GM18861 (cell line): Measurements from ENCODE around the gene CAMK1.
"Not testable (repeated sequence)": the region's sequence is repeated elsewhere in the genome, so short reads cannot be mapped to it uniquely, and the experiment has no call there.

Source experiments
- ATAC-seq: cut with Tn5 transposase; IDR thresholded peaks from one replicate; pipeline ENCODE4 v1.9.1; 2021; ENCODE audit not compliant: unreplicated experiment

CAMK1 gene

GRCh38 chr3:9776896-9777693 is 7.3 kb upstream of the CAMK1 start:
- no peak for ATAC-seq

- ATAC-seq = not testable (repeated sequence)
These were observed 1.3 kb upstream of the CAMK1 start for GRCh38 chr3:9771007-9771406.

- no peak for ATAC-seq
These were observed 597 bp upstream of the CAMK1 start for GRCh38 chr3:9770276-9770812.

DNA sequence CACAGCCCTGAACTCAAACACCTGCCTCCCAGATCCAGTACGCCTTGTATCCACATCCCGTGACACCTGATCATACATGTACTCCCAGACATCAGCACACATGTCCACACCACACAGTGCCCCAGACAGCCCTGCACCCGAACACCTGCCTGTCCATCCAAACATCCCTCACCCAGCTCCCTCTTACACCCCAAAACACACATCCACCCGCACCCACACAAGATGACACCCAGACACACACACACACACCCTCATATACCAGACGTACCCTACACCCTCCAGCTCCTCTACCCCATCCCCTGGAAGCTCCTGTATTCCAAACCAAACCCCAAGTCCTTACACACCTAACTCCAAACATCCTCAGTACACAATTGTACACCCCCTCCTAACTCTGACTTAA is 735 bp downstream of the CAMK1 start:
- no peak for ATAC-seq

DNA sequence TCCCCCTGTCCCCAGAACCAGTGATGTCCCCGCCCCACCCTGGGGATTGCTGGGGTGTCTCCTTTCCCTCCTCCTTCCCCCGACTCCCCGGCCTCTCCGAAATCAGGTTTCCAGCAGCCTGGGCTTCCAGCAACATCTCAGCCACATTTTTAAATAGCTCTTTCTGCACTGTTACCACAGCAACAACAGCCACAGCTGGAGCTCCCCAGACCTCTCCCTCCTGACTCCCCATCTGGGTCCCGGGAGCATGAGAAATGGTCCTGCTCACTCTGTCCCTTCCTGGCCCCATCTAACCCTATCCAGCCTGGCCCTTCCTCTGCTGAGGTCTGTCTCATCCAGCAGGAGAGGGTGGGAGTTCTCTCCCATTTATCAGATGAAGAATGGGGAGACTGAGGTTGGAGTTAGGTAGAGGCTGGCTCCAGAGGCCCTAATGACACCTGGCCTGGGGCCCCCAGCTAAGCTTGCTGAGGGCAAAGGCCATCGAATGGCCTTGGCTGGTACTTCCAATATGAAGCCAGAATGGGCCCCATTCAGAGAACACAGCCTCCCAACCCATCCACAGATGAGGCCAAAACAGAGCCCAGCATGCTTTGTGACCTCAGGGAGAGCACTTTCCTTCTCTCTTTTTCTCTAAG is 1.5 kb downstream of the CAMK1 start:
- ATAC-seq = no peak

- ATAC-seq = no peak
These were observed 2.3 kb downstream of the CAMK1 start for GRCh38 chr3:9767418-9767817.

DNA sequence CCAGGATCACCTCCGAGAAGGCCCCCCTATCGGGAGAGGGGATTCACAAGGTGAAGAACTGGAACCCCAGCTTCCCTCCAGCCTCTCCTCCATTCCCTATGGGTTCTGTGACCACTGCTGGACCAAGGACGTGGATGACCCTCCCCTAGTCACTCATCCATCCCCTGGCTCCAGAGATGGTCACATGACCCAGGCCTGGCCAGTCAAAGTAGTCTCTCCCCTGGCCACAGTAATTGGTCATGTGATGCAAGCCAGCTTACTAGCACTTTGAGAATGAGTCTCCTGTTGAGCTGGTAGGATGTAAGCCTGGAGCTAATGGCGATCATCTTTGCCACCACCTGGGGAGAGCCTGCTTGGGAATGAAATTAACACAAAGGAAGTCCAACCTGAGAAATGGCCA is 3.9 kb downstream of the CAMK1 start:
- ATAC-seq = no peak

GRCh38 chr3:9762871-9763270 is 6.9 kb downstream of the CAMK1 start:
- ATAC-seq = no peak

DNA sequence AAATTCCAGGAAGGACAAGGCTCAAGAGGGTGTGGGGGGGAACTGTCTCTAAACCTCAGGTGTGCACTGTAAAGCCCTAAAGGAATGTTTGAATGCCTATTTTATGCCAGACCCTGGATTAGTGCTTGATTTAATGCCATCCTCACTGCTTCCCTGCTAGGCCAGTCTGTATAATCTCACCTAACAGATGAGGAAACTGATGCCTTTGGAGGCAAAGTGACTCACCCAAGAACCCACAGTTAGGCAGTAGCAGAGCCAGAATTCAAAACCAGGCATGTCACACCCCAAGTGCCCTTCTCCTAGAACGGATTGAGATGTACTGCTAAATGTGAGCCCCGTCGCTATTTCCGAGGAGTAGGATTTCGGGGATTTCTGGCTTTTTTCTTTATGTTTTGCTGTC is 7.8 kb downstream of the CAMK1 start:
- no peak for ATAC-seq

DNA sequence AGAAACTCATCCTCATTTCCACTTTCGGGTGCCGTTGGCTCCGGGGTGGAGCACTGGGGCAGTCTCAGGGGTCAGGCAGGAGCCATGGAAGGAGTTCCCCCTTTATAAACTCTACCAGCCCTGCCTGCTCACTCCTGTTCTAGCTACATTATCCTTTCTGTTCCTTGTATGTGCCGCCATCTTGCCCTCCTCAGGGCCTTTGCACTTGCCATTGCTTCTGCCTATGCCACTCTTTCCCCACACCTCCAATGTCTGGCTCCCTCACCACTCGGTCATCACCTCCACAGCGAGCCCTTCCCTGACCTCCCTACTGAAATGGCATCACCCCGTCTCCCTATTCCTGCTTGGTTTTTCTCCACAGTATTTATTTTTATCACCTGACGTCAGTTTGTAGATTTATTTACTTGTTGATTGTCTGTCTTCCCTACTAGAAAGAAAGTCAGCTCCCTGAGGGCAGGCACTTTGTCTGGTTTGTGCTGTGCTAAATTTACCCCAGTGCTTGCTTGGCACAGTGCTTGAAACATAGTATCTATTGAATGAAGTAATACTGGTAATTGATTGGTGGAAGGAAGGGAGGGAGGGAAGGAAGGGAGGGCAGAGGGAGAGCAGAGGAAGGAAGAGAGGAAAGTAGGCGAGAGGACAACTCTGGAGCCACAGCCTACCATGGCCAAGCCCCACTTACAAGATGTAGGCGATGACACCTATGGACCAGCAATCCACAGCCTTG is 8.8 kb downstream of the CAMK1 start:
- no peak for ATAC-seq

DNA sequence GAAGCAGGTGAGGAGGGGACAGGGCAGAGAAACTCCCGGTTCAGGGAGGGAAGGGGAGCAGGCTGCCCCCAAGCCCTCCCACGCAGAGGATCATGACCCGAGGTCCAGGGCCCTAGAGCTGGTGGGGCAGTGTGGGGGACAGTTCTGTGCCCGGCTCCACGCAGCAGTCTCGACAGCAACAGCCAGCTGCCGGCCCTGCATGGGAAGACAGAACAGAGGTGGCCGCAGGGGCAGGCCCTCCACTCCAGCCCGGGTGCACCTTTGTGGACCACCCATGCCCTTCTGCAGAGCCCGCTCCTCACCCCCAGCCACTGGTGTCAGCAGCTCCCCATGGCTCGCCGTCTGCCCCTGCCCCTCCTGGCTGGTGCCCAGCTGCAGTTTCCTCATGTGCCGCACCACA is 12.3 kb downstream of the CAMK1 start:
- no peak for ATAC-seq

DNA sequence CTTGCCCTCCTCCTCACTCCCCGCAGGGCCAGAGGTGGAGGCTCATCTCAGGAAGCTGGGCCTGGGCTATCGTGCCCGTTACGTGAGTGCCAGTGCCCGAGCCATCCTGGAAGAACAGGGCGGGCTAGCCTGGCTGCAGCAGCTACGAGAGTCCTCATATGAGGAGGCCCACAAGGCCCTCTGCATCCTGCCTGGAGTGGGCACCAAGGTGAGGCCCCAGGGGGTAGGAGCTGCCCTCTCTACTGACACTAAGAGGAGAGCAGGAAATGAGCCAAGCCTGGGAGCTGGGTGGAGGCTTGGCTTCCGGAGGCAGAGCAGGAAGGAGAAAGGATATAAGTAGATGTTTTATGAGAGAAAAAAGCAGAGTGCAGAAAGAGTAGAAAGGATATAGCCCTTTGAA is 15.1 kb downstream of the CAMK1 start:
- ATAC-seq = no peak

GRCh38 chr3:9750556-9751411 is 19.0 kb downstream of the CAMK1 start:
- no peak for ATAC-seq

- ATAC-seq = peak; percentile 85
These were observed 19.8 kb downstream of the CAMK1 start, which contains the start of gene OGG1 for GRCh38 chr3:9749645-9750555. Gene OGG1 (plus strand): TSS chr3:9749952. CDS start chr3:9750287, 335 bp downstream.

GRCh38 chr3:9749296-9749644 is 20.5 kb downstream of the CAMK1 start:
- no peak for ATAC-seq

DNA sequence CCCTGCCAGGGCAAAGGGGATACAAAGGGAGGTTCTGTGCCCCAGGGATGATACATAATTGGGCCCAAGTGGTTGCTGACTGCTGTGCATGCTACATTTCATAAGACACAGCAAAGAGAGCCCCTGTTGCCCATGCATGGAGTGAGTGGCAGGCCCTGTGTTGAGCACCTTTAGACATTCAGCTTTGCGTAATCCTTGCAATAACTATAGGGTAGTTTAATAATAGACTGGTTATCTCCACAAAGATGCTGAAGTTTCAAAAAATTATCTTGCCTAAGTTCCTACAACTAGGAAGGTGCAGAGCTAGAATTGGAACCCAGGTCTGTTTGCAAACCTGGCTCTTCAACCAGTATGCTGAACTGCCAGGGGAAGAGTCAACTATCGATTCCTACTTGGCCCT is 21.7 kb downstream of the CAMK1 start:
- ATAC-seq = no peak

GRCh38 chr3:9747267-9747666 is 22.5 kb downstream of the CAMK1 start:
- ATAC-seq = no peak

DNA sequence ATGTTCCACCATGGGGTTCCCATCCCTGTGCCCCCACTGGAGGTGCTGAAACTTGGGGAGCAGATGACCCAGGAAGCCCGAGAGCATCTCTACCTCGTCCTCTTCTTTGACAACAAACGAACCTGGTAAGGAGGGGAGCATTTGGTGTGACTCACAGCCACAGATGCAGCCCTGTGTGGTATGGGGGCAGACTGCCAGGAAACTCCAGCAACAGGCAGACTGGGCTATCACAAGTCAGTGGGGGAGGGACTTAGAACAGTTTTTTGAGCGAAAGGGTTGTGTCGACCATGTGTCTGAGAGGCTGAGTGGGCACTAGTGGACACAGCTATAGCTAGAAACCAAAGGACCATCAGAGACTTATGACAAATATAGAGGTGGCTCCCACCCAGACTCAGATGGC is 23.4 kb downstream of the CAMK1 start:
- ATAC-seq = no peak

GRCh38 chr3:9745521-9745920 is 24.2 kb downstream of the CAMK1 start:
- no peak for ATAC-seq

DNA sequence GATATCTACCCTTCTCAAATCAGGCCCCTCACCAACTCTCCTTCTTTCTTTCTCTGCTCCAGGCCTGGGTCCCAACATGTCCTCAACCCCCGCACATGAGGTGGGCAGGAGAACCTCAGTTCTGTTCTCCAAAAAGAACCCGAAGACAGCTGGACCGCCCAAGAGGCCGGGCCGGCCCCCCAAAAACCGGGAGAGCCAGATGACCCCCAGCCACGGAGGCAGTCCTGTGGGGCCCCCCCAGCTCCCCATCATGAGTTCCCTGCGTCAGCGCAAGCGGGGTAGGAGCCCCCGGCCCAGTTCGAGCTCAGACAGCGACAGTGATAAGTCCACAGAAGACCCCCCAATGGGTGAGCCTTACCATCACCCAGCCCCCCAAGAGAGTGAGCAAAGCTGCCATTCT is 25.6 kb downstream of the CAMK1 start:
- ATAC-seq = no peak
